HG03135 (cell line): ENCODE results near the gene CHAC2.
"Not testable (repeated sequence)": the region's sequence is repeated elsewhere in the genome, so short reads cannot be mapped to it uniquely, and the experiment has no call there.

Source experiments
- ATAC-seq: cut with Tn5 transposase; IDR thresholded peaks from one replicate; pipeline ENCODE4 v1.9.1; 2021; ENCODE audit warnings: mild to moderate bottlenecking, moderate library complexity; ENCODE audit not compliant: unreplicated experiment

CHAC2 gene

GRCh38 chr2:53777134-53777533 lies 9.5 kb downstream of the CHAC2 start:
- no peak for ATAC-seq

- ATAC-seq, result no peak
Measured at GRCh38 chr2:53778536-53779162, 11.0 kb downstream of the CHAC2 start.

GRCh38 chr2:53780056-53780455 lies 12.5 kb downstream of the CHAC2 start:
- no peak for ATAC-seq

GRCh38 chr2:53782676-53783075 lies 15.1 kb downstream of the CHAC2 start:
- ATAC-seq, result no peak

GRCh38 chr2:53784436-53784835 lies 16.8 kb downstream of the CHAC2 start:
- no peak for ATAC-seq

GRCh38 chr2:53785366-53785765 lies 17.8 kb downstream of the CHAC2 start:
- ATAC-seq, result no peak

GRCh38 chr2:53786352-53786704 lies 18.7 kb downstream of the CHAC2 start:
- ATAC-seq, result peak; percentile 13

- ATAC-seq, result peak; percentile 95
Measured at GRCh38 chr2:53786705-53787613, 19.4 kb downstream of the CHAC2 start, which contains the start of the genes ASB3 and ERLEC1. ASB3 (minus strand) TSS chr2:53786953; CDS start chr2:53765572, 21,381 bp downstream. ERLEC1 (plus strand) TSS chr2:53787044; CDS start chr2:53787211, 167 bp downstream.

- peak; percentile 8 for ATAC-seq
Measured at GRCh38 chr2:53787614-53788289, 20.1 kb downstream of the CHAC2 start.

GRCh38 chr2:53793261-53793660 lies 25.7 kb downstream of the CHAC2 start:
- ATAC-seq, result no peak

GRCh38 chr2:53793821-53794220 lies 26.2 kb downstream of the CHAC2 start:
- ATAC-seq, result no peak

- ATAC-seq, result no peak
Measured at GRCh38 chr2:53801547-53801946, 33.9 kb downstream of the CHAC2 start.

- ATAC-seq, result no peak
Measured at GRCh38 chr2:53802617-53803151, 35.1 kb downstream of the CHAC2 start.

GRCh38 chr2:53811601-53812000 lies 44.0 kb downstream of the CHAC2 start:
- no peak for ATAC-seq

- no peak for ATAC-seq
Measured at GRCh38 chr2:53813151-53813550, 45.5 kb downstream of the CHAC2 start.

- ATAC-seq, result no peak
Measured at GRCh38 chr2:53818854-53819435, 51.3 kb downstream of the CHAC2 start.

- no peak for ATAC-seq
Measured at GRCh38 chr2:53819634-53820033, 52.0 kb downstream of the CHAC2 start.

GRCh38 chr2:53820048-53820447 lies 52.4 kb downstream of the CHAC2 start:
- ATAC-seq, result no peak

- ATAC-seq, result no peak
Measured at GRCh38 chr2:53820711-53821110, 53.1 kb downstream of the CHAC2 start.

- no peak for ATAC-seq
Measured at GRCh38 chr2:53821810-53822209, 54.2 kb downstream of the CHAC2 start.

GRCh38 chr2:53823639-53824038 lies 56.0 kb downstream of the CHAC2 start:
- ATAC-seq, result not testable (repeated sequence)
